Activated CD8-positive, alpha-beta memory T cell treated with anti-CD3 and anti-CD28 coated beads, Interleukin-2, amount 50 U/mL, for 1 hour (primary cell): ENCODE results near the gene HOXA13.

Experiments used
- DNase-seq: peaks from one replicate; pipeline ENCODE4 v3.0.0-alpha.2; 2020; ENCODE audit errors: extremely low read depth

The HOXA13 gene

GRCh38 chr7:27237735-27238334, 37.9 kb upstream of the HOXA13 start:
- DNase-seq: no peak

GRCh38 chr7:27235387-27236311, 35.8 kb upstream of the HOXA13 start:
- DNase-seq: no peak

GRCh38 chr7:27229448-27229847, 29.6 kb upstream of the HOXA13 start:
- no peak for DNase-seq

- DNase-seq: no peak
Measured at GRCh38 chr7:27224983-27225934, 25.4 kb upstream of the HOXA13 start.

- no peak for DNase-seq
Measured at GRCh38 chr7:27223941-27224575, 24.2 kb upstream of the HOXA13 start.

- no peak for DNase-seq
Measured at GRCh38 chr7:27221201-27221797, 21.4 kb upstream of the HOXA13 start.

GRCh38 chr7:27220440-27220955, 20.6 kb upstream of the HOXA13 start:
- DNase-seq: no peak

GRCh38 chr7:27219821-27220220, 19.9 kb upstream of the HOXA13 start:
- DNase-seq: no peak

- DNase-seq: no peak
Measured at GRCh38 chr7:27217951-27218350, 18.1 kb upstream of the HOXA13 start.

GRCh38 chr7:27215356-27215755, 15.5 kb upstream of the HOXA13 start:
- DNase-seq: no peak

GRCh38 chr7:27214239-27214950, 14.5 kb upstream of the HOXA13 start:
- DNase-seq: no peak

- no peak for DNase-seq
Measured at GRCh38 chr7:27213433-27214238, 13.7 kb upstream of the HOXA13 start.

GRCh38 chr7:27212497-27213432, 12.9 kb upstream of the HOXA13 start:
- DNase-seq: no peak

GRCh38 chr7:27211764-27212204, 11.9 kb upstream of the HOXA13 start:
- DNase-seq: no peak

- no peak for DNase-seq
Measured at GRCh38 chr7:27211084-27211446, 11.2 kb upstream of the HOXA13 start.

GRCh38 chr7:27210441-27211083, 10.7 kb upstream of the HOXA13 start:
- DNase-seq: no peak

GRCh38 chr7:27209933-27210440, 10.1 kb upstream of the HOXA13 start:
- DNase-seq: no peak

GRCh38 chr7:27208998-27209397, 9.1 kb upstream of the HOXA13 start:
- no peak for DNase-seq
